HCT116 (cell line): Measurements from ENCODE around the gene TMSB4X. TPM values are rescaled to one million over a fixed set of nuclear protein-coding genes. Genes with fewer than 3 reads are reported as not detected.

Experiments
- total RNA-seq: library from RNA; stranded (reverse); gene quantifications from one replicate; pipeline ENCODE4 v1.2.1, GENCODE V29; 2021; ENCODE audit not compliant: unreplicated experiment

TMSB4X gene
- total RNA-seq, 1 experiment from 2014 or later: 407 TPM

Other genes with a start within 250 kb of the TMSB4X start
- gene PRPS2, start 183.7 kb upstream of the TMSB4X start, total RNA-seq: 79.5 TPM
- gene TLR7, start 108.0 kb upstream of the TMSB4X start, total RNA-seq: not detected
- not detected for gene TLR8, start 68.5 kb upstream of the TMSB4X start, total RNA-seq
- not detected for gene FAM9C, start 69.5 kb downstream of the TMSB4X start, total RNA-seq